Neural progenitor cell (in vitro differentiated cells): ENCODE results near the gene CPM.

Experiments
- EZH2 ChIP-seq: fragments of 200-600 bp; sonication (generic); IDR thresholded peaks from 2 replicates; pipeline ENCODE4 v1.6.1; 2017; ENCODE audit warnings: antibody characterized with exemption, mild to moderate bottlenecking, moderate library complexity
- EZH2phosphoT487 ChIP-seq: fragments of 200-600 bp; sonication (generic); IDR thresholded peaks from 2 replicates; pipeline ENCODE4 v1.6.1; 2017; ENCODE audit warnings: antibody characterized with exemption
- TF ChIP-seq, protein P1 (sequence below): fragments of 200-600 bp; sonication (generic); IDR thresholded peaks from 2 replicates; pipeline ENCODE4 v1.5.1; 2017; ENCODE audit warnings: antibody characterized with exemption, mild to moderate bottlenecking

DNA sequence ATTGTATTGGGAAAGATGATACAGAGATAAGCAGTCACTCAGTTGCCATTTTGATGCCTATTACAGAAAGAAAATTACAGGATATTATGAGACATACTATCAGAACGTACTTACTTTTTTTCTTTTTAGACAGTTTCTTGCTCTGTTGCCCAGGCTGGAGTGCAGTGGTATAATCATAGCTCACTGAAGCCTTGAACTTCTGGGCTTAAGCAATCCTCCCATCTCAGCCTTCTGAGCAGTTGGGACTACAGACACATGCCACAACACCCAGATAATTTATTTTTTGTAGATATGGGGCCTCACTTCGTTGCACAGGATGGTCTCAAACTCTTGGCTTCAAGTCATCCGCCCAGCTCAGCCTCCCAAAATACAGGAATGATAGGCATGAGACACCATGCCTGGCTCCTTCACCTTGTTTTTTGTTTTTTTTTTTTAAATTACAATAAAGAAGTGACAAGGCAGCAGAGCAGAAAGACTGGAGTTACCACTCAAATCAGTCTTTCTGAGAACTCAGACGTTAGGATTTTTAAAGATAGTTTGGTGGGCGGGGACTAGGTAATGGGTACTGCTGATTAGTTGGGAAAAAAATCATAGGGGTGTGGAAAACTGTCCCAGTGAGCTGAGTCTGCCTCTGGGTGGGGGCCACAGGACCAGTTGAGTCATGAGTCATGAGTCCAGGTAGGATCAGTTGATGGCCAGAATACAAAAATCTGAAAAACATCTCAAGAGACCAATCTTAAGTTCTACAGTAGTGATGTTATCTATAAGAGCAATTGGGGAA, 11.5 kb upstream of the CPM start:
- TF ChIP-seq, protein P1, sequence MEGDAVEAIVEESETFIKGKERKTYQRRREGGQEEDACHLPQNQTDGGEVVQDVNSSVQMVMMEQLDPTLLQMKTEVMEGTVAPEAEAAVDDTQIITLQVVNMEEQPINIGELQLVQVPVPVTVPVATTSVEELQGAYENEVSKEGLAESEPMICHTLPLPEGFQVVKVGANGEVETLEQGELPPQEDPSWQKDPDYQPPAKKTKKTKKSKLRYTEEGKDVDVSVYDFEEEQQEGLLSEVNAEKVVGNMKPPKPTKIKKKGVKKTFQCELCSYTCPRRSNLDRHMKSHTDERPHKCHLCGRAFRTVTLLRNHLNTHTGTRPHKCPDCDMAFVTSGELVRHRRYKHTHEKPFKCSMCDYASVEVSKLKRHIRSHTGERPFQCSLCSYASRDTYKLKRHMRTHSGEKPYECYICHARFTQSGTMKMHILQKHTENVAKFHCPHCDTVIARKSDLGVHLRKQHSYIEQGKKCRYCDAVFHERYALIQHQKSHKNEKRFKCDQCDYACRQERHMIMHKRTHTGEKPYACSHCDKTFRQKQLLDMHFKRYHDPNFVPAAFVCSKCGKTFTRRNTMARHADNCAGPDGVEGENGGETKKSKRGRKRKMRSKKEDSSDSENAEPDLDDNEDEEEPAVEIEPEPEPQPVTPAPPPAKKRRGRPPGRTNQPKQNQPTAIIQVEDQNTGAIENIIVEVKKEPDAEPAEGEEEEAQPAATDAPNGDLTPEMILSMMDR: no peak
- no peak for TF ChIP-seq EZH2phosphoT487
- no peak for TF ChIP-seq EZH2
